Epidermal melanocyte (primary cell): Measurements from ENCODE around the gene MKRN3.
"Not testable (repeated sequence)": the region's sequence is repeated elsewhere in the genome, so short reads cannot be mapped to it uniquely, and the experiment has no call there.

Experiments
- DNase-seq: peaks from one replicate; pipeline ENCODE4 v3.0.0; 2011; ENCODE audit warnings: low spot score; ENCODE audit not compliant: insufficient read length

MKRN3 gene

DNA sequence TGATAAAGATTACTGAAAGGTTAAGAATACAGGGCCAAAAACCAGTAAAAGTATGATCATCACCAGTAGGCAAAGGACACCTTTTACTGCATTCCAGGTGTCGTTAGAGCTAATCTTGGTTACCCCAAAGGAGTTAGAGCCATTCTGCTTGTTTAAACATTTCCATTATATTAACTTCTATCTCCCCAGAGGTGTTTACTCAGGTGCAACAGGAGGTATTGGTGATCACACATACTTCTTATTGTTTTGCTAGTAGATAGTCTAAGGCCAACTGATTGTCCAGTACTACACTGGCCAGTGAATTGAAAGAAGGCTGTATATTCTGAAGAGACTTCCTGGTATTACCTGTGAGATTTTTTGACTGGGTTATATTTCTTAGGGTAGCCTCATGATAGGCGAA is 22.8 kb downstream of the MKRN3 start:
- no peak for DNase-seq

DNA sequence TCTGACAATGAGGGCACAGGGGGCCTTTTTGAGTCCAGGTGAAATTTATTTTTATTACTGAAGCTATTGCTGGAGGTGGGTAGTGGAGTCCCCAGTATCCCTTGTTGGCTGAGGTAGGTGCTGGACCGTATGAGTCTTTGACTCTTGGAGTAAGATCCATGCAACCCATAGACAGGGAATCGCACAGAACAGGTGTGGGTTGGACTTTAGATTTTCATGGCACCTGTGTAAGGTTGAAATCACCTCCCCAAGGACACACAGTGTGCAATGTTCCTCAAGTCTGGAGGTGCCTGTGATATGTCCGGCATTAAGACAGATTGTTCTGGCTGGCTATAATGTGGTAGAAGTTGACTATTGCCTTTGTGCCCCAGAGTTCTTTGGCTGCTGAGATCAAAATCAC is 23.5 kb downstream of the MKRN3 start:
- no peak for DNase-seq

DNA sequence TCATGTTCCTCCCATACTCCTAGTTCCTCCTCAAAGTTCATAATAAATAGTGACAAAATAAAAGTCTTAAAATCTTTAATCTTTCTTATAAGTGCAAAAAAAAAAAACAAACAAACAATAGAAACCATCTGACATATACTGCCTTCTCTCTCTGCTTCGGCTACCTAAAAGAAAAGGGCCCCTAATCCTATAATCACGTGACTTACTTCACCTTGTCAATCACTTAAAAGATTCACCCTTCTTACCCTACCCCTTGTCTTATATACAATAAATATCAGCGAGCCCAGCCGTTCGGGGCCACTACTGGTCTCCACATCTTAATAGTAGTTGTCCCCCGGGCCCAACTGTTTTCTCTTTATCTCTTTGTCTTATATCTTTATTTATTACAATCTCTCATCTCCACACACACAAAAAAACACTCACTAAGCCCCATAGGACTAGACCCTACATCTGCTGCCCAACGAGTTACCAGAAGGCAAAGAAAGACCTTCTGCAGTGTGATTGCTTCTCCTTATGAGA is 28.8 kb downstream of the MKRN3 start:
- no peak for DNase-seq

DNA sequence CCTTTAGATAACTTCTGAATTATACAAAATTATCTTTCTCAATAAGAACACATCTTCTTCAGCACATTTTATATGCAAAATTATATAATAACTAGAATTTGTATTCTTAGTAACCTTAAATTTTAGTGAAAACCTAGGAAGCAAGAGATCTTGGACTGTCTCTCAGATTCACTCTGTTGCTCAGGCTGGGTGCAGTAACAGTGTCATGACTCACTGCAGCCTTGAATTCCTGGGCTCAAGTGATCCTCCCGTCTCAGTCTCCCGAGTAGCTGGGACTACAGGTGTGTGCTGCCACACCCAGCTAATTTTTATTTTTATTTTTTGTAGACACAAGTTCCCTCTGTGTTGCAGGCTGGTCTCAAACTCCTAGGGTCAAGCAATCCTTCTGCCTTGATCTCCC is 29.9 kb downstream of the MKRN3 start:
- no peak for DNase-seq

DNA sequence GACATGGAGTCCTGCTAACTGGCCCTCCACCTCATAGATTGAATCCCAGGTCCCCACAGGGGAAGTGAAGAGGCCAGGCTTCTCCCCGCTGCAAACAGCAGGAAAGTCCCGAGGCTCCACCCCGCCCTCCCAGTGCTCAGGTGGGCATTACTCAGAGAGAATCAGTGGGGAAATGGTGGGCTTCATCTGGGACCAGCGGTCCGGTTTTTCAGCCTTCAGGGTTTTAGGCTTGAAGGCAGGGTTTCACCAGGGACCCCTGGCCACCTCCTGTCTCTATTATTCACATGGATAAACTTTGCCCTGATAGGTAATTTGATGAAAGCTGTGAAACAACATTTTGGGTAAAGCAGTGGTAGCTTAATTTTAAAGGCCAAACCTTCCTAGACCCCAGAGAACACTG is 31.3 kb downstream of the MKRN3 start:
- no peak for DNase-seq

DNA sequence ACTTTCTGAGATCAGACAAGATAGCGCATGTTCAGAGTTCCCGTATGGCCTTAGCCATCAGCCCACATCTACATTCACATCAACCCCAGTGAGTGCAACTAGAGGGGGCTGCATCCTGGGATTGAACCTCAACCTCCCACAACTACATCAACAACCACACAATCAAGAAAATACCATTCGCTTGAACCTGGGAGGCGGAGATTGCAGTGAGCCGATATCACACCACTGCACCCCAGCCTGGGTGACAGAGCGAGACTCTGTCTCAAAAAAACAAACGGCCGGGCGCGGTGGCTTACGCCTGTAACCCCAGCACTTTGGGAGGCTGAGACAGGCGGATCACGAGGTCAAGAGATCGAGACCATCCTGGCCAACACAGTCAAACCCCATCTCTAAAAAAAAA is 31.8 kb downstream of the MKRN3 start:
- not testable (repeated sequence) for DNase-seq

DNA sequence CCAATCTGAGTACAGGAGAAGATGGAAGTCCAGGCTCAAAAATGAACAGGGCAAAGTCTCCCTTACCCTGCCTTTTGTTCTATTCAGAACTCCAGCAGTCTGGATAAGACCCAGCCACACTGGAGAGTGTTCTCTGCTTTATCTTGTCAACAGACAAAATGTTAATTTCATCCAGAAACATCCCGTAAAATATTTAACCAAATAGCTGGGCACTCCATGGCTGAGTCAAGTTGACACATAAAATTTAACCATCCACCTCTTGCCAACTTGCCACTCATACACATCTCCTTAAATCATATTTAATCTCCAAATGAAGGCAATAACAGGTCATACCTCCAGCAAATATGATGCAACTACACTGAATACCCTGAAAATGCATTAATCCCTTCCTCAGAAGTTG is 33.6 kb downstream of the MKRN3 start:
- no peak for DNase-seq

DNA sequence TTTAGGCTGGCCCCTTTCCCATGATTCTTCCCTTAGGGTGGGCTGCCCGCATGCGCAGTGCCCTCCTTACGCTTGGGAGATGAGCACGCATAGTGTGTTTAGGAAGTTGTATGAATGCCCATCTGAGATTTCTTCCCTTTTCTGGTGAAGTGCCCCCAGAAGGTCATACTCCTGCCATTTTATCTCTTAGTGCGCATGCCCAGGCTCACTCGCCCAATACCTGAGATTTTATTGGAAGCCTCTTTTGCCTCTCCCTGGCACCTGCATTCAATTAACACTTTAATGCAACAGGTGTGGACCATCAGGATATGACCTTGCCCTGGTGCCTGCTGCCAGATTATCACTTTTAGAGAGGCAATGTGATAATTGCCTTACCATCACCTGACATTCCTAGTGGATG is 36.6 kb downstream of the MKRN3 start:
- no peak for DNase-seq

DNA sequence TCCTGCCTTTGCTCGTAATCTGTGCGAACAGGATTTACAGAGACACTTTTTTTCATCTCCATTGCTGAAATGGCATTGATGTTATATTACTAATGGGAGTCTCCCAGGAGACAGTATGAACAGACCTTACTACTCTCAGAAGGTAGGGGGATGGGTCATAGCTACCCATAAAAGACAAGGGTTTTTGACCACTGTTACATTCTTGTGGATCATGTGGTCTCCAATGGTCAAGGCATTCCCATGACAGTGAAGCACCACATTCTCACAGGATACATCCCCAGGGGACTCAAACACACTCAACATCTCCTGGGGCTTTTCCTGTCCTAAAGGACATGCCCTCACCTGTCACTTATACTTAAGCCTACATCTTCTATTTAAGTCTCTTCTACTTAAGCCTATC is 40.8 kb downstream of the MKRN3 start:
- no peak for DNase-seq

DNA sequence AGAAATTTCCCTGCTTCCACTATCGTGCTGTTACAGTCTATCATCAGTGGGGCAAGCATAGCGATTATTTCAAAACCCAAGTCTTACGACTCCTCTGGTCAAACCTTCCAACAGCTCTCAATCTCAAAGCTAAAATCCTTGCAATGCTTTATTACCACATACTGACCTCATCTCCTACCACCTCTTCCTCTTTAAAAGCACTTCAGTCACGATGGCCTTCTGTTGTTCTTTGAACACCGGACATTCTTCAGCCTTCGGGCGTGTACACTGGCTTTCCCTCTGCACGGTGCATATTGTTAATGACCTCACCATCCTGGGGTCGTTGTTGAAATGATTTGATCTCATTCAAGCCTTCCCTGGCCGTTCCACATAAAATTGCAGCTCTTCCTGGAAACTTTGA is 51.1 kb downstream of the MKRN3 start:
- no peak for DNase-seq
